Measurements from ENCODE around the gene ARHGEF35. TPM values are rescaled to one million over a fixed set of nuclear protein-coding genes. Genes with fewer than 3 reads are reported as not detected.
"Not testable (repeated sequence)": the region's sequence is repeated elsewhere in the genome, so short reads cannot be mapped to it uniquely, and the experiment has no call there.

Gene ARHGEF35
- total RNA-seq (2012; rRNA removed) = 0.22 and 0.76 TPM in 2 replicates

DNA sequence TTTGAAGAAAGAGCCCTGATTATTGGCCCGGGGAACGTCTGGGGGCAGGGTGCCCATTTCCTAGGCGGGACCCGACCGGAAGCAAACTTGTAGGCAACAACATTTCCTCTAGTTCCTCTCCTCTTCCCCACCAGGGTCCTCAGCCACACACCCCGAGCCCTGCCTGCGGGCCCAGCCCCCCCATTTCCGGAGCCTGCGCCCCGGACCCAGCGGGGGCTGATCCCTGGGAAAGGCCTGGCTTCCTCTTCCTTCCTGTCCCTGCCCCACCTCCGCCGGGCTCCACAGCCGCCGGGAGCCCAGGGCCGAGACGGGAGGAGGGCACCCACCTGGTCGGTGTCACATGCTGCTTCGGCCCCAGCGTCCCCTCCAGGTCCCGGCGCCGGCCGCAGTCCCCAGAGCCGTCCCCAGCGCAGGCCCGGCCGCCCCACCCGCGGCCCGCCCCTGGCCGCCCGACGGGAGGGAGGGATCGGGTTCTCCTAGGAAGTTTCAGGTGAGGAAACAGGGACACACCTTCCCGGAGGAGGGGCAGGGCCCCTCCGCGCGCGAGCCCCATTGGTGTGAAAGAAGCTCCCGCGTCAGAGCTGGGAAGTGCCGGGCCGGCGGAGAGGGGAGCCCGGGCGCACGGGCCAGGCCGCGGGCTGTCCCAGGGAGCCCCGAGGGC is at the start of gene ARHGEF35:
TSS of gene ARHGEF35 (minus strand) at position 622 of the 661 bp plus-strand sequence. CDS start 7,450 bp downstream, outside the sequence.
- not testable (repeated sequence) for H3K9ac ChIP-seq (ENCODE audit: low read depth, low read length); H3K4me3 ChIP-seq (ENCODE audit: low read length); H3K4me2 ChIP-seq (ENCODE audit: low read length); H3K9me3 ChIP-seq (replicated peaks; ENCODE audit: low read length); H3K36me3 ChIP-seq (ENCODE audit: insufficient read depth, low read length); H3K27me3 ChIP-seq (ENCODE audit: control insufficient read depth, insufficient read depth, low read length); H3K4me1 ChIP-seq (ENCODE audit: control insufficient read depth, insufficient read depth, low read length)

DNA sequence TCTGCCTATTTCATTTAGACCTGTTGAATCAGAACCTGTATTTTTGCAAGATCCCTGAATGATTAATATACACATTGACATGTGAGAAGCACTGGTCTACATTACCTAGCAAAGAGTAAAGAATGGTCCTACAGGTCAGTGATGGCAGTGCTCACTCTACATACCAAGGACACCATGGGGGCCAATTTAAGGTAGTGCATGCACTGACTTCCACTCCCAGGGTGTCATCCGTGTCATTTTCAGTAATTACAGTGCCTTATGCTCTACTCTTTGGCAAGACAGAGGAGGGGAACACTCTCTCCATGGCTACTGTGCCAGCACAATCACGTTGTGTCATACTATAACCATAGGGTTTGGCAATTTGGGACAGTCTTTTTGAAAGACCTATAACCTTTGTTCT is 49.7 kb upstream of the ARHGEF35 start:
- H3K9me3 ChIP-seq (replicated peaks; ENCODE audit: low read length); H3K9ac ChIP-seq (ENCODE audit: low read depth, low read length); H3K36me3 ChIP-seq (ENCODE audit: insufficient read depth, low read length); H3K27me3 ChIP-seq (ENCODE audit: control insufficient read depth, insufficient read depth, low read length); H3K4me2 ChIP-seq (ENCODE audit: low read length); H3K4me3 ChIP-seq (ENCODE audit: low read length); H3K4me1 ChIP-seq (ENCODE audit: control insufficient read depth, insufficient read depth, low read length): not testable (repeated sequence)

DNA sequence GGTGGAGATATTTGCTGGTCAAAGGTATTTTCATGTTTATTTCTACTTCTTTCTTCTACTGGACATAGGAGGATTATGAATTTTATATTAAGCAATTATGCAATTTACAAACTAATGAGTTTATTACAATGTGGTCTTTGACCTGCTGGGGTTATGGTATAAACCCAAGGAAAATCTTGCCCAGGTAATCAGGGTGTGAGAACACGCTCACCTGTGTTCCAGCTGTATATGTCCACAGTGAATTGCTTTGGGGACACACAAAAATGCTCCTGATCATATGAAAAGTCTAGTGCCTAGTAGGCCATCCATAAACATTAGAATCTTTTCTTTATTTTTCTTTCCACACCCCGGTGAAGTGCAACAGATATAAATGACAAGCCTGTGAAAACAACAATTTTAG is 43.7 kb upstream of the ARHGEF35 start, which contains the start of gene OR2A42:
TSS of gene OR2A42 (minus strand) at position 241 of the 400 bp plus-strand sequence. CDS start 6,762 bp downstream, outside the sequence.
- not testable (repeated sequence) for H3K9me3 ChIP-seq (replicated peaks; ENCODE audit: low read length); H3K4me3 ChIP-seq (ENCODE audit: low read length); H3K9ac ChIP-seq (ENCODE audit: low read depth, low read length); H3K36me3 ChIP-seq (ENCODE audit: insufficient read depth, low read length); H3K4me1 ChIP-seq (ENCODE audit: control insufficient read depth, insufficient read depth, low read length); H3K27me3 ChIP-seq (ENCODE audit: control insufficient read depth, insufficient read depth, low read length); H3K4me2 ChIP-seq (ENCODE audit: low read length)

DNA sequence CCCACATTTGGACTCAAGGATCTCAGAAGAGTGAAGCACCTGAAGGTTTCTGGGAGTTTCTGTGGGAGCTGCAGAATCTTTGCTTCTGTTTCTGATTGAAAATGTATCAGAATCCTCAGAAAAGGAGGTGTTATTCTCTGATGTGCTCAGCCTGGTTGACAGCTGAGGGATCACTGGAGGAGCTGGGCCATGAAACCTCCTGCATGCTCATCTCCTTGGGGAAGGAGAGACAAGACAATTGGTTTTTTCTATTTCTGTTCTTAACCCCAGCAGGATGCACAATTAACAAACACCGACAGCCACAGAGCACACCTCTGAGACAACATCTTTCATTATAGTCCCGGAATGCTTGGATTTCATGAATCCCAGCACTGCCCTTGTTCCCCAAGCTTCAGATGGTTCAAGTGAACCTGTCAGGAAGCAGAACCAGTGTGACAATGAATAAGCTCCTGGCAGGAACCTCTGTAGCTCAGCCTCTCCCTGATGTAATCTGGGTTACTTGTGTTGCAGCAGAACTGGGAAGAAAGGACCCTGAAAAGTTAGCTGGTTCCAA is 43.0 kb upstream of the ARHGEF35 start:
- not testable (repeated sequence) for H3K4me2 ChIP-seq (ENCODE audit: low read length); H3K4me3 ChIP-seq (ENCODE audit: low read length); H3K27me3 ChIP-seq (ENCODE audit: control insufficient read depth, insufficient read depth, low read length); H3K9ac ChIP-seq (ENCODE audit: low read depth, low read length); H3K36me3 ChIP-seq (ENCODE audit: insufficient read depth, low read length); H3K4me1 ChIP-seq (ENCODE audit: control insufficient read depth, insufficient read depth, low read length); H3K9me3 ChIP-seq (replicated peaks; ENCODE audit: low read length)

DNA sequence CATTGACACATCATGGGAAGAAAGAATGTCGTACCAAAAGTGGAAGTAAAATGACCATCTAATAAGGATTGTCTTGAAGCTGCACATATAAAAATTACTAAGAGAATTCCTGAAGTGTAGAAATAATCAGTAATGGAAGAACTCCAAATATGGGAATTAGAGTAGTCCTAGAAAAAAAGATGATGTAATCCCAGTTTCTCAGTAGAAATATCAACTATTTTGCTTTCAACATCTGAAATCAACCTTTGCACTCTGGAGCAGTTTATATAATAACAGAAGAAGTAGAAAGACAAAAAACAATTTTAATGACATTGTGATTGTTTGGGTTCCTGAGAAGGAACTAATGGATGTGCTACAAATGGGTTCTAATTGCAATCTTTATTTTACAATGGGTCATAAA is 37.4 kb upstream of the ARHGEF35 start:
- not testable (repeated sequence) for H3K9me3 ChIP-seq (replicated peaks; ENCODE audit: low read length); H3K27me3 ChIP-seq (ENCODE audit: control insufficient read depth, insufficient read depth, low read length); H3K4me3 ChIP-seq (ENCODE audit: low read length); H3K9ac ChIP-seq (ENCODE audit: low read depth, low read length); H3K36me3 ChIP-seq (ENCODE audit: insufficient read depth, low read length); H3K4me1 ChIP-seq (ENCODE audit: control insufficient read depth, insufficient read depth, low read length); H3K4me2 ChIP-seq (ENCODE audit: low read length)

DNA sequence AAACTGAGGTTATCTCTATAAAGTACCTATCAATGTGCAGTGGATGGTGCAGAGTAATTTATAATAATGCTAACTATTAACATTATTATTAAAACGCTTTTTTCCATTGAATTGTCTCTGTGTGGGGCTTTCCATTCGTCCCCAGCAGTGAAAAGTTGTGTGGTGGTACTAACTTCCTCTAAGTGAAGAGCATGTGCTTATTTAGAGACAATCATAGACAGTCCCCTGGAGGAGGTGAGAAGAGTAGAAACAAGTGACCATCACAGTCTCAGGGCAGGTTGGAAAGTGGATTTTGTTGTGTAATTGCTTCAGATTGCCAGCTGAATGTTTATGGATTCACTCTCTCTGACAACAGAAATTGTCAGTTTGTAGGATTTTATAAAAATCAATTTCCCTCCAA is 35.4 kb upstream of the ARHGEF35 start:
- not testable (repeated sequence) for H3K27me3 ChIP-seq (ENCODE audit: control insufficient read depth, insufficient read depth, low read length); H3K4me2 ChIP-seq (ENCODE audit: low read length); H3K9ac ChIP-seq (ENCODE audit: low read depth, low read length); H3K4me3 ChIP-seq (ENCODE audit: low read length); H3K4me1 ChIP-seq (ENCODE audit: control insufficient read depth, insufficient read depth, low read length); H3K36me3 ChIP-seq (ENCODE audit: insufficient read depth, low read length); H3K9me3 ChIP-seq (replicated peaks; ENCODE audit: low read length)

DNA sequence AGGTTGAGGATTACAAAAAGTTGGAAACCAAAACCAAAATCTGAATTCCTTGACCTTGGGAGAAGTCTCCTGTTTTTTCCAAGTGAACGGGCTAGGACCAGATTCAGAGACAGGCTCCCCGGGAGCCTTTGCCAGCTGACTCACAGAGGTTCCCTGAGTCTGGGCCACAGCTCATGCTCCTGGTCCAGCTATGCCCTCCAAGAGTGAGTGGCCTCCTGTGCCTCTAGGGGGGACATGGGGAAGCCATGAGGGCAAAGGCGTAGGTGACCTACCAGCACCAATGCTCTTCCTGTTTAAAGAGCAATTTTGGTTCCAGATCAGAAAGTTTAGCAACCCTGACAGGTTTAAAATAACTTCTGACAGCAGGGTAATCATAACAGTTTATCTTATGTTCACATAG is 33.2 kb upstream of the ARHGEF35 start:
- not testable (repeated sequence) for H3K4me1 ChIP-seq (ENCODE audit: control insufficient read depth, insufficient read depth, low read length); H3K36me3 ChIP-seq (ENCODE audit: insufficient read depth, low read length); H3K4me2 ChIP-seq (ENCODE audit: low read length); H3K9ac ChIP-seq (ENCODE audit: low read depth, low read length); H3K9me3 ChIP-seq (replicated peaks; ENCODE audit: low read length); H3K4me3 ChIP-seq (ENCODE audit: low read length); H3K27me3 ChIP-seq (ENCODE audit: control insufficient read depth, insufficient read depth, low read length)

DNA sequence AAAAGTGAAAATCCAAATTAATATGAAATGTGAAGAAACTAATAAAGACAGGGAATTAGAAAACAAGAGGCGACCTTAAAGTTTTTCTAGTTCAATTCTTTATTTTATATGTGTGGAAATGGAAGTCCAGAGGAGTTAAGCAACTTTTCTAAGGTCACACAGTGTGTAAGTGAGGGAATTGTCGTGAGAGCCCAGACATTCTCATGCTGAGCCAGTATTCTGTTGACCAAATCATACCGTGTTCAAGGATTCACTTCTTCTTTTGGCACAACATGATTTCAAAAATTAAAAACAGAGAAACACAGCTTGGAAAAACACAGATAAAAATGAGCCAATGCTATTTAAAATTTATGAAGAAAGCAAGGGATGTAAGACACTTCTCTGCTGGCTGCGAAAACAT is 31.2 kb upstream of the ARHGEF35 start:
- H3K9me3 ChIP-seq (replicated peaks; ENCODE audit: low read length); H3K4me3 ChIP-seq (ENCODE audit: low read length); H3K9ac ChIP-seq (ENCODE audit: low read depth, low read length); H3K36me3 ChIP-seq (ENCODE audit: insufficient read depth, low read length); H3K27me3 ChIP-seq (ENCODE audit: control insufficient read depth, insufficient read depth, low read length); H3K4me1 ChIP-seq (ENCODE audit: control insufficient read depth, insufficient read depth, low read length); H3K4me2 ChIP-seq (ENCODE audit: low read length): not testable (repeated sequence)

DNA sequence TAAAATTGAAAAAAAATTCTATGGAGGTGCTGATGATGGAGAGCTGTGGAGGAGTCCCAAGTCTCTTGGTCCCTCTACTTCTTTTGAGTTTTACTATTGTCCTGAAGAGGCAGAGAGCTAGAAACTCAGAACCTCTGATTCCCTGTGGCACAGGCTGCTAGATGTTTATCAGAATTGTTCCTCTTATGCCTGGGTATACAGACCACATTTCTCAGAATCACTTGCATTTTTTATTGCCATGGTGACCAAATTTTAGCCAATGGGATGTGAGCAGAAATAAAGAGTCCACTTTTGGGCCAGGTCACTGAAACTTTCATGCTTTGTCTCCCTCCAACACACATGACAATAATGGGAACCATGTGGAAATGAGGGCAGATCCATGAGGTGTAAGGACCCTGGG is 28.0 kb upstream of the ARHGEF35 start:
- not testable (repeated sequence) for H3K9me3 ChIP-seq (replicated peaks; ENCODE audit: low read length)

DNA sequence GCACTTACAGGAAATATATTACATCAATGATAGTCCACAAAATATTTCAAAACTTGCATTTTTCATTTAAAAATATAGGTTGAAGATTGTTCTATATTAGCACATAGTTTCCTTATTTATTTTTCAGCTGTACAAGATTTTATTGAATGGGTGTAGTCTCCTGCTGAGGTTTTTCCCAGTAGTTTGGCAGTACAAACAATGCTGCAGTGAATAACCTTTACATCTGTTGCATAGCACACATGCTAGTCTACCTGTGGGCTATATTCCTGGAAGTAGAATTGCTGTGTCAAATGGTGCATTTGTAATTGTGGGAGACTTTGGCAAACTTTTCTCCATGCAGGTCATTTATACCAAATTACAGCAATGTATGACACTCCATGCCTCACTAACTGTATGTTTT is 24.9 kb upstream of the ARHGEF35 start:
- not testable (repeated sequence) for H3K4me2 ChIP-seq (ENCODE audit: low read length); H3K4me1 ChIP-seq (ENCODE audit: control insufficient read depth, insufficient read depth, low read length); H3K27me3 ChIP-seq (ENCODE audit: control insufficient read depth, insufficient read depth, low read length); H3K36me3 ChIP-seq (ENCODE audit: insufficient read depth, low read length); H3K4me3 ChIP-seq (ENCODE audit: low read length); H3K9me3 ChIP-seq (replicated peaks; ENCODE audit: low read length); H3K9ac ChIP-seq (ENCODE audit: low read depth, low read length)

More for the DNA sequence above, 28.0 kb upstream of the ARHGEF35 start:
- not testable (repeated sequence) for H3K4me1 ChIP-seq (ENCODE audit: control insufficient read depth, insufficient read depth, low read length); H3K36me3 ChIP-seq (ENCODE audit: insufficient read depth, low read length); H3K4me2 ChIP-seq (ENCODE audit: low read length); H3K4me3 ChIP-seq (ENCODE audit: low read length); H3K27me3 ChIP-seq (ENCODE audit: control insufficient read depth, insufficient read depth, low read length); H3K9ac ChIP-seq (ENCODE audit: low read depth, low read length)

DNA sequence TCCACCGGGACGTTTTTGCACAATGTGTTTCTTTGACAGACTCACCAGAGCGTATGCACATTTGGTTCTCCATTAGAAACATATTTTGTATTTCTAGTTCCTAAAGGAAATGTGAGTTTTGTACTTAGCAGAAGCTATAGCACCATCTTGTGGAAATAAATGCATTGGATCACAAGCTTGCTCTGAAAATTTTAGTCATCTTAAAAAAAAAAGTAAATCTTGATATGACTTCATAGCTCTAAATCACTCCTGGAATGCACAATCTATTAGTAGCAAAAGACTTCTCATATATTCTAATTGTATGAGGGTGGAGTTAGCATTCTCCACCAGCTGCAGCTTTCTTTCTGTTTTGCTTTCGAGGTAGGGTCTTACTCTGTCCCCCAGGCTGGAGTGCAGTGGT is 23.5 kb upstream of the ARHGEF35 start:
- H3K4me1 ChIP-seq (ENCODE audit: control insufficient read depth, insufficient read depth, low read length); H3K9ac ChIP-seq (ENCODE audit: low read depth, low read length); H3K4me3 ChIP-seq (ENCODE audit: low read length); H3K36me3 ChIP-seq (ENCODE audit: insufficient read depth, low read length); H3K9me3 ChIP-seq (replicated peaks; ENCODE audit: low read length); H3K4me2 ChIP-seq (ENCODE audit: low read length); H3K27me3 ChIP-seq (ENCODE audit: control insufficient read depth, insufficient read depth, low read length): not testable (repeated sequence)

DNA sequence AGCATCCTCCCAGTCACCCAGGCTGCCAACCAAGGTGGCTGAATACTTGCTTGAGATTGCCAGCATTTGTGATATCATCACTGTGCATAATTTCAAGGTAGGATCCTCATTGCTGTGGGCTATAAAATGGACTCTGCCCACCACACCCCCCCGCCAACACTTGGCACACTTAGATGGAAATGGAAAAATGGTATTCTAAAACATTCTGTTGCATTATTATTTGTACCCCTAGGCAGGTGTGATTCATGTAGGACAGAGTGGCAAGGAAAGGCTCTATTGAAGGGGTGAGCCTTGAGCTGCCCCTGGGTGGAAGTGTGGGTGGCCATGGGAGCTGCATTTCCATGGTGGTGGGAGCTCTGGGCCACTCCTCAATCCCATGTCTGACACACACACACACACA is 22.9 kb upstream of the ARHGEF35 start:
- not testable (repeated sequence) for H3K4me1 ChIP-seq (ENCODE audit: control insufficient read depth, insufficient read depth, low read length); H3K4me2 ChIP-seq (ENCODE audit: low read length); H3K27me3 ChIP-seq (ENCODE audit: control insufficient read depth, insufficient read depth, low read length); H3K9me3 ChIP-seq (replicated peaks; ENCODE audit: low read length); H3K9ac ChIP-seq (ENCODE audit: low read depth, low read length); H3K36me3 ChIP-seq (ENCODE audit: insufficient read depth, low read length); H3K4me3 ChIP-seq (ENCODE audit: low read length)

Measured in skeletal muscle satellite cell (primary cell).